NCI-H1930 (cell line): Measurements from ENCODE around the gene HIP1.
"Not testable (repeated sequence)": the region's sequence is repeated elsewhere in the genome, so short reads cannot be mapped to it uniquely, and the experiment has no call there.

Experiments used
- DNase-seq, 2 experiments: peaks; one replicate each; lab custom pipeline; 2025; lab: John Stamatoyannopoulos, UW

Gene HIP1

GRCh38 chr7:75686551-75686950, 52.2 kb downstream of the HIP1 start:
- DNase-seq: no peak

GRCh38 chr7:75682052-75682451, 56.7 kb downstream of the HIP1 start:
- DNase-seq: not testable (repeated sequence)

DNA sequence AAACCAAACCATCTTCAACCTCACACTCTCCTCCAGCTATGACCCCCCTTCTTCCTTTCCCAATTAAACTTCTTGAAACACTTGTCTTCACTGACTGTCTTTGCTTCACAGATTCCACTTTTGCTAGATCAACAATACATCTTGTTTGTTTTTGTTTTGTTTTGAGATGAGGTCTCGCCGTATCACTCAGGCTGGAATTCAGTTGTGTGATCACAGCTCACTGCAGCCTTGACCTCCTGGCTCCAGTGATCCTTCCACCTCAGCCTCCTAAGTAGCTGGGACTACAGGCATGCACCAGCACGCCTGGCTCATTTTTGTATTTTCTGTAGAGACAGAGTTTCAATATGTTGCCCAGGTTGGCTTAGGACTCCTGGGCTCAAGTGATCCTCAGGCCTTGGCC, 59.7 kb downstream of the HIP1 start:
- DNase-seq: no peak

GRCh38 chr7:75669579-75669978, 69.2 kb downstream of the HIP1 start:
- no peak for DNase-seq

- no peak for DNase-seq
Measured at GRCh38 chr7:75667938-75668337, 70.8 kb downstream of the HIP1 start.

DNA sequence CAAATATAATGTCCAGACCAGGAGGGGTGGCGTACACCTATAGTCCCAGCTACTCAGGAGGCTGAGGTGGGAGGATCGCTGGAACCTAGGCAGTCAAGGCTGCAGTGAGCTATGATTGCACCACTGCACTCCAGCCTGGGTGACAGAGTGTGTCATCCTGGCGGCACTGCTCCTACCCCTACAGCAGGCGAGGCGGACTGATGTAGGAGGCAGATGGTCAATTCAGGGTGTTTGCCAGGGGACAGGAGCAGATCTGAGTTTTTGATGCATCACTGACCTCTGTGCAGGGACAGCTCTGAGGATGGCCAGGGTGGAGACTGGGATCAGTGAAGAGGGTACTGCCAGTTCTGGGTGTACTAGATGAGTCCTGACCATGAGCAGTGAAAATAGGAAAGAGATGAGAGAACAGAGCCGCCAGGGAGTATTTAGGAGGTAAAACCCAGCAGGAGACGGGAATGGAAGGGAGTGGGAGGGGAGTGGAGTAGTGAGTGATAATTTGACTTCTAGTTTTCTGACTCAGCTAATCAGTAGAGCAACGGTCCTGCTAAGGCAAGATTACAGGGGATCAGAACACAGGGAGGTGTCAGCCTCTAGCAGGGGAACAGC, 75.3 kb downstream of the HIP1 start:
- DNase-seq: no peak

DNA sequence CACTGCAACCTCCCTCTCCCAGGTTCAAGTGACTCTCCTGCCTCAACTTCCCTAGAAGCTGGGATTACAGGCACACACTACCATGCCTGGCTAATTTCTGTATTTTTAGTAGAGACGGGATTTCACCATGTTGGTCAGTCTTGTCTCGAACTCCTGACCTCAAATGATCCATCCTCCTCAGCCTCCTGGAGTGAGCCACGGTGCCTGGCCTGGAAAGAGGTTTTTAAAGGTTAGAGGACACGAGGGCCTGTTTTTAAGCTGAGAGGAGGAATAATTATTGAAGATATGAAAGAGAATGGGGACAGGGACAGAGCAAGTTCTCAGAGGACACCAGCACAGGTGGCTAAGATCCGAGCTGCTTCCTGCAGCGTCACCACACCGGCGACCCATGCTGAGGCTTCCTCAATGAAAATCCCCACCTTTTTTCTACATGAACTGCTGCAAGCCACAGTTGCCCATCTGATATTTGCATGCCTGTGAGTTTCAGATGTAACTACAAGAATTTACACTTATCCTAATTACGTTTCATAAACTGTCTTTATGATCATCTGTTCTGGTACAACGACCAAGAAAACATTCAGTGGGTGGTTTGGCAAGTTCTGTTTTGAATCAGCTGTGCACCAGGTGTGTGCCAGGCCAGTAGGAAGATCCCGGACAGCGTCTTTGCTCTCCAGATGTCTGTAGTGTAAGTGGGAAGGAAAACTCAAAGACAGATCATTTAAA, 76.0 kb downstream of the HIP1 start:
- DNase-seq: no peak

DNA sequence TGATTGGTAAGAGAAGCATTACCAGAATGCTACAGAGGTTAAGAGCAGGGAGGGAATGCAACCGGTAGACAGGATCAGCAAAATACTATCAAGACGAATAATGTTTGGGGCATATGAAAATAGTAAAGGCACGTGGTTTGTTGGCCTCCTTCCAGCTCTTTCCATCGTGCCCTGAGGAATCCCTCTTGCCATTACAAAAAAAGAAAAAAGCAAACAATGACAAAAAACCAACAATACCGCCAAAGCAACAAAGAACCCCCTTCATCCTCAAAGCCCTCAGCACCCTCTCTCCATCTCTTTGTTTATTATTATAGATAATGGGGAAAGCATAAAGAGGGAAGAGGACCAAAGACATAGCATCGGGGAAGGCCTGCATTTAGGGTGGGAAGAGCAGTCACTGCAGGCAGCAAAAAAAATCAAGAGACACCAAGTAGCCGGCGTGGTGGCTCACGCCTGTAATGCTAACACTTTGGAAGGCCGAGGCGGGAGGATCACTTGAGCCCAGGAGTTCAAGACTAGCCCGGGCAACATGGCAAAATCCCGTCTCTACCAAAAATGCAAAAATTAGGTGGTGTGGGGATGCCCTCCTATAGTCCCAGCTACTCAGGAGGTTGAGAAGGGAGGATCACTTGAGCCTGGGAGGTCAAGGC, 78.0 kb downstream of the HIP1 start:
- no peak for DNase-seq

DNA sequence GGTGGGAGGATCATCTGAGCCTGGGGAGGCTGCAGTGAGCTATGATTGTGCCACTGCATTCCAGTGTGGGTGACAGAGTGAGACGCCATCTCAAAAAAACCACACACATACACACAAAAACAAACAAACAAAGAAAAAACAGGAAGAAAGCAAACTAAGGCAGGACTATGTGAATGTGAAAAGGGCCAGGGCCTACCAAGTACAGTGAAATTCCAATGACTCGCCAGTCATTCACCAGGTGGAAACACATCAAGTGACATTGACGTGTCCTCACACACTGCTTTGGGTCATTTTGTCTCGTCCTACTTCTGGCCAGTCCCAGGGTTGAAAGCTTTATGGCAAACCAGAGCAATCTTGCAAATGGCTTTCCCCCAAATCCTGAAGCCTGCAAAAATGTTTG, 79.9 kb downstream of the HIP1 start:
- no peak for DNase-seq

GRCh38 chr7:75658369-75658768, 80.4 kb downstream of the HIP1 start:
- DNase-seq: no peak

GRCh38 chr7:75657866-75658265, 80.9 kb downstream of the HIP1 start:
- DNase-seq: no peak

DNA sequence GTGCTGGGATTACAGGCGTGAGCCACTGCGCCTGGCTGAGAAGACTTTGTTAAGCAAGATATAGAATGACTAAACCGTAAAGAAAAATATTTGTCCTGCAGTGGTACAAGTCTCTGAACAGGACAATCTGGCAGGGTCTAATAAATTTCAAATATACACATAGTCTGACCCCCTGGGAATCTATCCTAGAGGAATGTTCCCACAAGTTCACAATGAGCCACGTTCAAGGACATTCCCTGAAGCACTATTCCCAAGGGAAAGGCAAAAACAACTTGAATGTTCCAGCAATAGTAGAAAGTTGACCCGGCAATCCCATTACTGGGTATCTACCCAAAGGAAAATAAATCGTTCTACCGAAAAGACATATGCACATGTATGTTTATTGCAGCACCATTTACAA, 82.0 kb downstream of the HIP1 start:
- no peak for DNase-seq

- no peak for DNase-seq
Measured at GRCh38 chr7:75655536-75655935, 83.2 kb downstream of the HIP1 start.

DNA sequence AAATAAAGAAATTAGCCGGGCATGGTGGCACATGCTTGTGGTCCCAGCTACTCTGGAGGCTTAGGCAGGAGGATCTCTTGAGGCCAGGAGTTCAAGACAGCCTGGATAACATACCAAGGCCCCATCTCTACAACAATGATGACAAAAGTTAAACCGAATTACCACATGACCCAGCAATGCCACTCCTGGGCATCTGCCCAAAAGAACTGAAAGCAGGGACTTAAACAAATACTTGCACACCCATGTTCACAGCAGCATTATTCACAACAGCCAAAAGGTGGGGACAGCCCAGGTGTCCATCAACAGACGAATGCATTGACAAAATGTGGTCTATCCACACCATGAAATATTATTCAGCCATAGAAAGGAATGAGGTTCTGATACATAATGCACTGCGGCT, 83.9 kb downstream of the HIP1 start:
- DNase-seq: no peak

- DNase-seq: no peak
Measured at GRCh38 chr7:75653651-75654050, 85.1 kb downstream of the HIP1 start.

GRCh38 chr7:75652788-75653187, 86.0 kb downstream of the HIP1 start:
- no peak for DNase-seq

GRCh38 chr7:75650681-75651080, 88.1 kb downstream of the HIP1 start:
- DNase-seq: no peak

DNA sequence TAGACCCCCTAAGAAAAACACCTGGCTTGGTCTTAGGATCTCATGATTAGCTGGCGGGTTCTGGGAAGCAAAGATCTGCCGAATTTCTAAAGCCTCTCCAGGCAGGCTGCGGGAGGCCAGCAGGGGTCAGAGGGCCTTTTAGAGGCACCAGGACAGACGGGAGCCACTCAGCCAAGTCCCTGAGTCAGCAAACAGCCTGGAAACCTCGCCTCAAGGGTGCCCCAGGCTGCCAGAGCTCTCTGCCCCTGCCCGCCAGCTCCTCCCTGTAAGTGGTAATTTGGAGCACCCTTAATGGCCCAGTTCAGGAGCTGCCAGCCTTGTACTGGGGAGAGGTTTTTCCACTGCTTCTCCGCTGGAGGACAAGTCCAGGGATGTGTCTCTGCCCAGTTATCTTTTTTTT, 88.7 kb downstream of the HIP1 start:
- no peak for DNase-seq

DNA sequence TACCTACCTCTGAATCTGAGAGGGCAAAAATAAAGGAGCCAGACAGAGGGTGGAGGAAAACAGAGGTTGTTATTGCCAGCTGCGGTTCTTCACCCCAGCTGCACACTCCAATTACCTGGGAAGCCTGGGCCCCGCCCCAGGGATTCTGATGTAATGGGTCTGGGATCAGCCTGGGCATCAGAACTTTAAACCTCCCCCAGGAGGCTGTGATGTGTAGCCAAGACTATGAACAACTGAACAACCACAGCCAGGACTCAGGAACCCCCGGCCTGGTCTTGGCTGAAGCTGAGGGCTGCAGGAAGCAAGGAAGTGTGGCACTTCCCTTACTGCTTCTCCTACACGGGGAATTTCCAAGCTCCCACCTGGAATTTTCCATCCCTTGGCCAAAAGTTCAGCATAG, 89.3 kb downstream of the HIP1 start:
- DNase-seq: no peak

DNA sequence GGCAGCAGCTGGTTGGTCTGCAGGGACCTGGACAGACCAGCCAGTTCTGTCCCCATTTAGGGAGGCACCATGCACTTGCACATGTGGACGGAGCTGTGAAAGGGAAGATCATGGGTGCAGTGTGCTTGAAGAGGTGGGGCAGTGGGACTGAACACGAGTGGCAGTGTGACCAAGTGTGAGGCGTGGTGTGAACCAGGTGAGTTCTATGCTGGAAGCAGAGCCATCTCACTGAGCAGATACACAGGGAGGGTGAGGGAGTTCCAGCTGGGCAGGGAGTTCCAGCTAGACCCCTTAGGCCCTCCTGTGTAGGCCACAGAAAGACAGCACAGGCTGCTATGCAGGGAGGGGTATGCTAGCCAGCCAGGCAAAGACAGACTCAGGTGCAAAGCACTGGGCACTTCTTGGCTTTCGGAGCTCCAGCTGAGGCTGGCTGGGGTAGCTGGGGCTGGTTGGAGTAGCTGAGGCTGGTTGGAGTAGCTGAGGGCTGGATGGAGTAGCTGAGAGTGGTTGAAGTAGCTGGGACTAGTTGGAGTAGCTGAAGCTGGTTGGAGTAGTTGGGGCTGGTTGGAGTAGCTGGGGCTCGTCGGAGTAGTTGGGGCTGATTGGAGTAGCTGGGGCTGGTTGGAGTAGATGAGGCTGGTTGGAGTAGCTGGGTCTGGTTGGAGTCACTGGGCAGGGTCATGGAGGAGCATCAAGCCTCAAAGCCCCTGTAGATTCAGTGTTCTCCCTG, 90.9 kb downstream of the HIP1 start:
- DNase-seq: no peak

GRCh38 chr7:75646571-75647102, 92.1 kb downstream of the HIP1 start:
- DNase-seq: no peak

DNA sequence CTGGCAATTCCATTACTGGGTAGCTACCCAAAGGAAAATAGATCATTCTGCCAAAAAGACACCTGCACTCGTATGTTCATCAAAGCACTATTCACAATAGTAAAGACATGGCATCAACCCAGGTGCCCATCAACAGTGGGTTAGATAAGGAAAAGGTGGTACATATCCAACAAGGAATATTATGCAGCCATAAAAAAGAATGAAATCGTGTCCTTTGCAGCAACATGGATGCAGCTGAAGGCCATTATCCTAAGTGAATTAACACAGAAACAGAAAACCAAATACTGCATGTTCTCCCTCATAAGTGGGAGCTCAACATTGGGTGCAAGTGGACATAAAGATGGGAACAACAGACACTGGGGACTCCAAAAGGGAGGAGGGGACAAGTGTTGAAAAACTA, 93.2 kb downstream of the HIP1 start:
- no peak for DNase-seq

- no peak for DNase-seq
Measured at GRCh38 chr7:75644589-75644988, 94.2 kb downstream of the HIP1 start.
